Stimulated activated CD8-positive, alpha-beta memory T cell treated with anti-CD3 and anti-CD28 coated beads, Interleukin-15, amount 100 ng/mL, for 1 hour (primary cell): ENCODE measurements around the gene MAFG.

Experiments used
- DNase-seq: peaks from one replicate; pipeline ENCODE4 v3.0.0-alpha.2; 2020; ENCODE audit warnings: low read depth

The MAFG gene

DNA sequence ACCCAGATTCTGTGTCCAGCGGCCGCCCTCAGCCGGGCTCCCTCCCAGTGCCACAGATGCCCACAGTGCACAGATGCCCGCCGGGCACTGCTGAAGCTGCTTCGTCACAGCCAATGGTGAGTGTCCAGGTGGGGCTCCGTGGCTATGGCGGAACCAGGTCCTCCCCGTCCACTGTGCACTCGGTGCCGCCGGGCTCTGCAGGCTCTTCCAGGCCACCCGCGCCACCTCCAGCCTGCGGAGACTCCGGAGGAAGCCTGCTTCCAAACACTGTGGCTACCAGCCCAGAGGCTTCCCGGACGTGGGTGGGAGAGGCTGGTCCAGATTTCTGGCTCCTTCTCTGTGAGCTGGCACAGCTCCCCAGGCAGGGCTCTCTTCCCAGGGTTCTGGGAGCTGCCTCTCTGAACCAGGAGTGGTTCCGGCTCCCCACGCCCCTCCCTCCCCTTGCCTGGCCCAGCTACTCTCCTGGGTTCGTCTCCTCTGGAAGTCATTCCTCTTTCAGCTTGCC lies 12.4 kb upstream of the MAFG start:
- DNase-seq = no peak

- DNase-seq = no peak
Observed at GRCh38 chr17:81939218-81939617, 11.7 kb upstream of the MAFG start.

DNA sequence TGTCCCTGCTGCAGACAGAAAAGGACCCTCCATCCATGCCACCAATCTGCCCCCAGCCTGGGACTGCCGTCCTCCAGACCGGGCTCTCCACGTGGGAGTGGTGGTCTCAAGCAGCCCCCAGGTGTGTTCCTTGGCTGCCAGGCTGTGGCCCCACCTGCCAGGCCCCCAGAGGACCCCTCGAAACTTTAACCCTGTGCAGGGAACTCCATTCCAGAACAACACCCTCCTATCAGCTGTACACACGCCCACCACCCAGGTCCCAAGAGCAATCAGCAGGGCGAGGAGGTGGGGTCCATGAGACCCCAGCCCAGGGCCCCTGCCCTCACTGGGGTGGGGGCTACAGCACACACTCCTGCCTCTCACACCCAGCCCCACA lies 8.2 kb upstream of the MAFG start:
- no peak for DNase-seq

- DNase-seq = no peak
Observed at GRCh38 chr17:81934850-81935708, 7.5 kb upstream of the MAFG start.

DNA sequence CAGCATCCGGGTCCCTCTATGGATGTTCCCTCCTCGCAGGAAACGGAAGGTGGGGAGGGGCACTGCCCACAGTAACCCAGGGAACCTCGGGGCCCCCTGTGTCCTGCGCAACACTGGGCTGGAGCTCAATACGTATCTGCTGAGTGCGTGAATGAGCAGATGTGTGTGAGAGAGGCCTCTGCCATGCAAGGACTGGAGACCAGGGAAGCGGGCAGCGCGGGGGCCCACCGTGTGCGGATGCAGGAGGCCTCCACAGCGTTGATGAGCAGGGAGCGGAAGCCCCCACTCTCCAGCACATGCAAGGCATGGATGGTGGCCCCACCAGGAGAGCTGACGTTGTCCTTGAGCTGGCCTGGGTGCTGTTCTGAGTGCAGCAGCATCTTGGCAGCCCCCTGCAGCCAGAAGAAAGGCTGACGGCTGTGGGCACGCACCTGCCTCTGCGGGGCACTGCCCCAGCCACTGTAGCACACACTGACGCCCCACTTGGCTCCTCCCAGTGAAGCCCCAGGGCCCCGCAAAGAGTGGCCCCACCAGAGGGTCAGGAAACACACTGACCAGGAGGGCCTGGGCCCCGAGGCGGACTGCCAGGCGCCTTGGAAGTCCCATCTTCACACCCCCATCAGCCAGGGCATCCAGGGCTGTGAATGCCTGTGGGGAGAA lies 6.7 kb upstream of the MAFG start:
- no peak for DNase-seq

DNA sequence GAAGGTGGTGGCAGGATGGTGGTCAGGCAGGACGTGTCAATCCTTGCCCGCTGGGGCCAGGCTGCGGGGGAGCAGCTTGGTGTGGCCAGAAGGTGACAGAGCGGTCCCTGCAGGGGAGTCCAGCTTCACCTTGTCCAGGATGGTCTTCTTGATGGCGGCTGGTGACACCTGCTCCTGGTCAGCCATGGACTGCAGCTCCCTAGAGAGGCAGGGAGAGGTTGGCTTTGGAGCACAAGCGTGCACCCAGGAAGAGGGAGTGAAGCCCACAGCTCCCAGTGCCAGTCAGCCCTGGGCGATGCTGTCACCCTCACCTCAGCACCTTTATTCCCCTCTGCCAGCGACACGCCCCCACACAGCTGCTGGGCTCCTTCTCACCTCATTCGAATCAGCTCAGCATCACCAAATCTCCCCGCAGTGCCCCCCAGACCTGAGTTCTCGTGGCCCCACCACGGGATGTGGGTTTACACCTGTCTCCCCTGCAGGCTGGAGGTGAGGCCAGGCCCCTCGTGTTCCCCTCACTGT lies 5.7 kb upstream of the MAFG start:
- no peak for DNase-seq

DNA sequence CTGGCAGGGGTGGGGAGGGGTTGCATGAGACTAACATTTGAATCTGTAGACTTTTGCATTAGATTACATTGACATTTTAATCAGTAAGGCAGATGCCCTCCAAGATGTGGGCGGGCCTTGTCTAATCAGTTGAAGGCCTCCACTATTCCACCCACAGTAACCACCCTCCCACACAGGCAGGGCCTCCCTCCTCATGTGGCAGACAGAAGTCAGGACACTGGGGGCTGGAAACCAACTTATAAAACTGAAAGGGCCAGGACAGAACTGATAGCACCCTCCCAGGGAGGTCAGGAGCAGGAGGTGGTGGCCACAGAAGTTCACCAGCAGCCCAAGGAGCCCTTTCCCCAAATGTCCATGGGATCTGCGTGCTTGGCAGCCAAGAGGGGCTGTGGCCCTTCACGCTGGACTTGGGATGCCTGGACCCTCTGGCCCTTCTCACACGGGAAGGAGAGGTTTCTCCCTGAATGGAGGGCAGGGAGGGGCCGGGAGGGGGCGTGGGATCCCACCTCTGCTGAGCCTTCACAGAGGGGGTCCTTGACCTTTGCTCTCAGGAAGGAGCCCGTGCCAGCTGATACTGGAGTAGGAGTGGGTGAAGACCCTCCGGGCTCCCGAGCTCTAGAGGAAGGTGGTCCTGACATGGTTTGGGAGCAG lies 4.9 kb upstream of the MAFG start:
- no peak for DNase-seq

- DNase-seq = no peak
Observed at GRCh38 chr17:81931557-81932332, 4.2 kb upstream of the MAFG start.

- DNase-seq = no peak
Observed at GRCh38 chr17:81931189-81931556, 3.6 kb upstream of the MAFG start.

GRCh38 chr17:81930142-81931125 lies 2.9 kb upstream of the MAFG start:
- DNase-seq = no peak

DNA sequence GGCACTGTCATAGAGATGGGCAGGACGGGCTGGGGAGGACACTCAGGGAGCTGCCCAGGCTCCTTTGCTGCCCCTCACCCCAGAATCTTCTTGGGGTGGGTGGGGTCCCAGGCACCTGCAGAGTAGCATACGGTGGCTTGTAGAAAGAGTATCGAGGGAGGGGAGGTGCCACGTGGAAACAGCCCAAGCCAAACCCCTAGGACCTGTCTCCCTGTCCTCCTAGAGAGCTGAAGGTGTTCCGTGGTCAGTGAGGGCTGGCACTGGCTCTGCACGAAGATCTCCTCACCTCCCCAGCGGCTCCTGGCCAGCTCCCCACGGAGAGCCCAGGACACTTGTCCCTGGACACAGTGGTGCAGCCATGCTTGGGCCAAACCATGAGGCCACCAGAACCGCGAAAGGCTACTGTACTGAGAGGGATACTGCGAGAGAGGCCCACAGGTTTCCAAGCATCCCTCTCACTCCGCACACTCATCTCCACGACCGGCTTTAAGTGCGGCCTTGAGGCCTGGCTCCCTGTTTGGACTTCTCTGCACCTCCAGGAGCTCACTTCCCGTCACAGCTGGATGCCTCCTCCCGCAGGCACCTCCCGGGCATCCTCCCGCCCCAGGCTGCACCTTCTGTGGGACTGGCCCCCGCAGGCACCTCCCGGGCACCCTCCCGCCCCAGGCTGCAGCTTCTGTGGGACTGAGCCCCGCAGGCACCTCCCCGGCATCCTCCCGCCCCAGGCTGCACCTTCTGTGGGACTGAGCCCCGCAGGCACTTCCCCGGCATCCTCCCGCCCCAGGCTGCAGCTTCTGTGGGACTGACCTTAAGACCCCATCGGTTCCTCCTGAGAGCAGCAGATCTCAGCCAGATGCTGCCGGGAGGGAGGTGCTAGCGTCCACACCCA lies 2.0 kb upstream of the MAFG start:
- DNase-seq = no peak

DNA sequence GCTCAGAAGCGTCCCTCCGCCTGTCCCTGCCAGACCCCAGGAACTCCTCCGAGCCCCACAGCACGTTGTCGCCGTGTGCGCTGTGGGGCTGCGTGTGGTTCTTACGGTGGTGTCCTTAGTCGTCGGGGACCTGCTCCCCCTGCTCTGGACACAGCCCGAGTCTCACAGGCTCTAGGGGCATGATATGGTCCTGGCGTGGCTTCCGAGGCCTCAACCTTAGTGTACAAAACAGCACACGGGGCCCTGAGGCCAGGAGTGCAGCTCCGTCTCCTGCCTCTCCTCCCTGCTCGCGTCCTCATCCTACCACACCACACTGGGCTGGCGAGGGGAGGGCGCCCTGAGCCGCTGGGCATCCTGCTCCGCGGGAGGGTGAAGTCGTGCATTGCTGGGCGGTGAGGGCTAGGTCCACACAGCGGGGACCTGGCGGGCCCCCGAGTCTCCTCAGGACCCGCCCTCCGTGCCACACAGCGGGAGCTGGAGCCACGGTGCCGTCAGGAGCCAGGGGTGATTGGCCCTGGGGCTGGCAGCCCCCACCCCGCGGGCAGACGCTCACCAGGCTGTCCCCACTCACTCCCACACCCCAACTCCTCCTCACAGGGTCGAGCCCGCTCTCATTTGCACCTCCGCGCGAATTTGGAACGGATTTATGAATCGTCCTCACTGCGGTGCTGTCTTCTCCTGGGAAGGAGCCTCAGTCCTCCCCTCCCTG lies 1.2 kb upstream of the MAFG start:
- DNase-seq = no peak

GRCh38 chr17:81927152-81927652 lies 333 bp downstream of the MAFG start:
- DNase-seq = no peak

- no peak for DNase-seq
Observed at GRCh38 chr17:81926451-81927151, 934 bp downstream of the MAFG start.

DNA sequence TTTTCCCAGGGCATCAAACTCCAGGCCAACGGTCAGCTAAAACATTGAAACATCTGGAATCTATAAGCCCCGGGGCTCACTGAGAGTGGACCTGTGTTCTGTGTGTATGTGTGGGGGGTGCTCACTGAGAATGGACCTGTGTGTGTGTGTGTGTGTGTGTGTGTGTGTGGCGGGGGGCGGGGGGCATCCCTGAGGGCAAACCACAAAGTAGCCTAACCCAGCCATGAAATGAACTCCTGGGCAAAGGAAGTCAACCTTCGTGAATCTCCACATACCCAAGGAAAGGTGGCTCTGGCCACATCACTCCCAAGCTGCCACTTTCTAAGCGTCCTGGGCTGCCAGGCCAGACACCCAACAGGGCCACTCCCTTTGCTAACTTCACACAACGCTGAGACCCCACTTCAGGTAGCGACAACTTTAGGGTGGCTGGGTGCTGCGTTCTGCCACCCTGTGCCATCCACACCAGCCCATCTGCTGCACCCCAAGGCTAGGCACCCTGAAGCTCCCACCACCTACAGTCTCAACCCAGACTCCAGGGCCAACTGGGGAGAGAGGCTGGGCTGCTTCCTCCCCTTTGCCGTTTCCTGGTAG lies 1.6 kb downstream of the MAFG start:
- no peak for DNase-seq

- DNase-seq = no peak
Observed at GRCh38 chr17:81924557-81925532, 2.7 kb downstream of the MAFG start.
